GM19035 (cell line): ENCODE results near the gene NOS3.

Experiments
- ATAC-seq: cut with Tn5 transposase; IDR thresholded peaks from one replicate; pipeline ENCODE4 v1.9.1; 2021; ENCODE audit not compliant: unreplicated experiment

NOS3 gene

GRCh38 chr7:150952331-150953050 is 38.3 kb upstream of the NOS3 start:
- no peak for ATAC-seq

- no peak for ATAC-seq
Measured at GRCh38 chr7:150953061-150953997, 37.5 kb upstream of the NOS3 start.

- no peak for ATAC-seq
Measured at GRCh38 chr7:150954201-150954985, 36.4 kb upstream of the NOS3 start.

- ATAC-seq, result no peak
Measured at GRCh38 chr7:150954986-150955518, 35.8 kb upstream of the NOS3 start.

GRCh38 chr7:150955519-150956394 is 35.1 kb upstream of the NOS3 start:
- ATAC-seq, result no peak

GRCh38 chr7:150956395-150957132 is 34.3 kb upstream of the NOS3 start:
- no peak for ATAC-seq

GRCh38 chr7:150957133-150958020 is 33.4 kb upstream of the NOS3 start:
- no peak for ATAC-seq

- no peak for ATAC-seq
Measured at GRCh38 chr7:150958062-150958552, 32.7 kb upstream of the NOS3 start.

- ATAC-seq, result no peak
Measured at GRCh38 chr7:150958597-150958996, 32.2 kb upstream of the NOS3 start.

GRCh38 chr7:150959081-150959480 is 31.7 kb upstream of the NOS3 start:
- no peak for ATAC-seq

GRCh38 chr7:150959739-150960734 is 30.8 kb upstream of the NOS3 start:
- ATAC-seq, result no peak

- no peak for ATAC-seq
Measured at GRCh38 chr7:150961510-150962289, 29.1 kb upstream of the NOS3 start.

GRCh38 chr7:150962290-150962552 is 28.6 kb upstream of the NOS3 start:
- ATAC-seq, result no peak

GRCh38 chr7:150962553-150963399 is 28.0 kb upstream of the NOS3 start:
- ATAC-seq, result peak; percentile 83

- no peak for ATAC-seq
Measured at GRCh38 chr7:150963707-150964559, 26.9 kb upstream of the NOS3 start.
